ENCODE results near the gene EPB41. TPM values are rescaled to one million over a fixed set of nuclear protein-coding genes. Genes with fewer than 3 reads are reported as not detected.

The EPB41 gene
- total and polyA plus RNA-seq, 5 experiments from 2014 or later: 84.1 to 328 (median 99.9) TPM

DNA sequence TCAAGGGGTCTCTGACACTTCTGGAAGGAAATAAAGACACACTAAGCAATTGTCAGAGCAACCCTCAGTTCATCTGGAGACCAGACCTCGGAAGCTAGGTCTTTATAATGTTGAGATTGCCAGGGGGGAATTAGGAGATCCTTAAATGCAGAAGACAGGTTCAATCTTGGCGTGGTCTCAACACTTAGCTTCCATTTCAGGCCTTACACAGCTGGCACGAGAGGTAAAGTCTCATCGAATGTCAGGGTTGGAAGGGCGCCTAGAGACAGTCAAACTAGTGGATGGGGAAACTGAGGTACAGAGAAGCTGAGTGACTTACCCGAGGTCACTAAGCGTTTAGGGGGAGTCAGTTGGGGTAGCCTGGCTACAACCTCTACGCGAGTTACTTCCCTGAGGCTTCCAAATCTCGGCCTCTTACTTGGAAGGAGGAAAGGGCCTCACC, 562 bp upstream of the EPB41 start:
- no peaks in the 10 kb centered on the region for H3K9me3 Mint-ChIP-seq
- peaks cover 0 to 5% (median 0%) of the 10 kb centered on the region in 3 donors for H3K36me3 Mint-ChIP-seq
- H3K27me3 Mint-ChIP-seq: no peaks in the 10 kb centered on the region
- DNase-seq (no peak), ATAC-seq (peak in 1 of 2 donors; percentile 1)
- POLR2A ChIA-PET: interaction anchor here (0.6 to 4.7 kb wide), 22 partner anchors 11 to 544 kb away, joined by 3 to 61 read pairs (median 5); partner anchors contain the start of genes PHACTR4, SRSF4 and TAF12
- peak overlapping the region; percentile 86 to 96 (median 93) for H3K27ac Mint-ChIP-seq
- peaks cover 25 to 45% (median 40%) of the 10 kb centered on the region in 4 donors for H3K4me1 Mint-ChIP-seq
- H3K4me3 Mint-ChIP-seq: peak overlapping the region; percentile 81 to 99 (median 89)

GRCh38 chr1:28915031-28915895, 894 bp downstream of the EPB41 start:
- H3K36me3 Mint-ChIP-seq: peaks cover 0 to 5% (median 0%) of the 10 kb centered on the region in 3 donors
- DNase-seq: peak; percentile 13 to 65 (median 42)

DNA sequence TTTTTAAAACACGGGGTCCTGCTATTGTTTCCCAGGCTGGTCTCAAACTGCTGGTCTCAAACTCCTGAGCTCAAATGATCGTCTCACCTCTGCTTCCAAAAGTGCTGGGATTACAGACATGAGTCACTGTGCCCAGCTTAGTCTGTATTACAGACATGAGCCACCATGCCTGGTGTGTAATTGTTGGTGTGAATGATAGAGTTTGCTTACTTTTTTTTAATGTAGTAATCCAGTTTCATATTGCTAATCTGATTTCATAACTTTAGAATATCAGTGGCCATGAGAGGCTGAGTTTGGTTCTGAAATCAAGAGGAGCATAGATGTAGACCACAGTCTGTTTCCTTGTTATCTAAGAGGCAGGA, 3.4 kb downstream of the EPB41 start:
- no peaks in the 10 kb centered on the region for H3K9me3 Mint-ChIP-seq
- H3K27me3 Mint-ChIP-seq: no peaks in the 10 kb centered on the region
- no peak for DNase-seq
- peak overlapping the region; percentile 67 to 98 (median 96) for H3K27ac Mint-ChIP-seq
- H3K36me3 Mint-ChIP-seq: peaks cover 0 to 5% (median 0%) of the 10 kb centered on the region in 3 donors
- POLR2A ChIA-PET: interaction anchor here (0.6 to 4.7 kb wide), 2 partner anchors 8 to 74 kb away, joined by 4 to 61 read pairs; no protein-coding TSS in a partner anchor
- peak overlapping the region; percentile 89 to 100 (median 99) for H3K4me3 Mint-ChIP-seq
- no peak for ATAC-seq
- peaks cover 34 to 74% (median 70%) of the 10 kb centered on the region in 4 donors for H3K4me1 Mint-ChIP-seq

More at GRCh38 chr1:28915031-28915895, 894 bp downstream of the EPB41 start:
- peak; percentile 40 to 52 for ATAC-seq
- Mint-ChIP-seq H3K4me1 (peaks cover 31 to 59% (median 53%) of the 10 kb centered on the region in 4 donors), H3K27me3 (no peaks in the 10 kb centered on the region), H3K9me3 (no peaks in the 10 kb centered on the region), H3K27ac (peak overlapping the region; percentile 83 to 99 (median 98)), H3K4me3 (peak overlapping the region; percentile 89 to 100 (median 99))
- POLR2A ChIA-PET: interaction anchor here (0.5 to 4.7 kb wide), 15 partner anchors 11 to 594 kb away, joined by 3 to 61 read pairs (median 7); partner anchors contain the start of genes SRSF4 and TAF12

DNA sequence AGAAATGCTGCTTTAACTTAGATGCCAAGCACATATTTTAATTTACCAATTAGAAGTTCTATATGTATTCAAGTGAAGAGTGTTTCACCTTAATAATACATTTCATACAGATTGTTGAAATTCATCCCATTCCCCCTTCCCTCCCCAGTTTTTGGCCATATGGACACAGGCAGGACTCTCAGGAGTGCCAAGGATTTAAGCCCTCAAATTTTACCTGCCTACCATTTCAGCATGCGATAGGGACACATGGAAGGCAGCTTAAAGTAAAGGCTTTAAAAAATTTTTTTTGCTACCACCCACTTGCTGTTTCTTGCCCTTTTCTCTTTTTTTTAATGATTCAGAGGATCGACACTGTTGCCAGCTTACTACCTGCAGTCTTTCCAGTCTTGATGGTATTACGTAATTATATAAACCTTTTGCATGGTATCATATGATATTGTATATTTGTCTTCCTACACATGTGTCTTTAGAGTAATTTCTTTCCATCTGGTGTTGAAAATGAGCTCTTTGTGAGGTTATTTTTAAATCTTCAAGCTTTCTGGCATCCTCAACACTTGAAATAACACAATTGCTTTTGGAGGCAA, 7.0 kb downstream of the EPB41 start:
- no peaks in the 10 kb centered on the region for H3K27me3 Mint-ChIP-seq
- peaks cover 0 to 7% (median 0%) of the 10 kb centered on the region in 3 donors for H3K36me3 Mint-ChIP-seq
- POLR2A ChIA-PET: interaction anchor here (0.5 to 0.8 kb wide), 2 partner anchors 8 to 14 kb away, joined by 3 read pairs; no protein-coding TSS in a partner anchor
- H3K4me3 Mint-ChIP-seq: peak overlapping the region in 9 of 10 donors; percentile 23 to 70 (median 57)
- H3K4me1 Mint-ChIP-seq: peaks cover 37 to 84% (median 79%) of the 10 kb centered on the region in 4 donors
- H3K27ac Mint-ChIP-seq: peak overlapping the region; percentile 34 to 91 (median 76)
- no peak for ATAC-seq
- DNase-seq: no peak
- no peaks in the 10 kb centered on the region for H3K9me3 Mint-ChIP-seq

GRCh38 chr1:28925350-28925891, 11.1 kb downstream of the EPB41 start:
- POLR2A ChIA-PET: interaction anchor here (5.9 kb wide), 1 partner anchor 10 kb away, joined by 61 read pairs; the partner anchor contains the start of gene EPB41

DNA sequence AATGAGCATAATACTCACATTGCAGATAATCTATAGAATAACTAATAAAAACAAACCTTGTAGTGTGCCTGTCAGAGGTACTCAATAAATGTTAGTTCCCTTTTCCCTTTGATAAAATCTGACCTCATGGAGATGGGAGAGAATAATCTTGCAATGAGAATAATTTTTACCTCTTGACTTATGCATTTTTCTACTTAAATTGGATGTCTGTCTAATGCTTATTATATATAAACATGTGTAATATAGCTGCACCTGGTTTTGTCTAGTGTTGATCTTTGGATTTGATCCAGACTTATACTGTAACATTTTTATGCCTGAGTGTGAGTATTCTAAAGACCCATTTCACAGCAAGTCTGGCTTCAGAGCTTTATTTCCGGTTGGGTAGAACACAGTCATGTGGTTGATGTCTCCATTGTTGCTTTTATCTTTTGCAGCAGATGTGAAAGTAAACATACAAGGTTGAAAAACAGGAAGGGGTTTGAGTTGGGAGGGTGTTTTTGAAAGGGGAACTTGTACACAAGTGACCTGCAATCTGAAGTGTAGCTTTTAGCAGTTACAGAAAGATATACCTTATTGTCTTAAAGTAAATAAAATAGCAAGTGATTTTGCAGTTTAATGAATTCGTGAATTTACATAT, 12.4 kb downstream of the EPB41 start:
- peaks cover 0 to 2% (median 2%) of the 10 kb centered on the region in 3 donors for H3K36me3 Mint-ChIP-seq
- H3K27me3 Mint-ChIP-seq: no peaks in the 10 kb centered on the region
- ATAC-seq: peak; percentile 82 to 94
- peaks cover 23 to 80% (median 67%) of the 10 kb centered on the region in 4 donors for H3K4me1 Mint-ChIP-seq
- peak in 9 of 10 donors; percentile 21 to 83 (median 59) for DNase-seq
- peak overlapping the region; percentile 45 to 79 (median 70) for H3K4me3 Mint-ChIP-seq
- peak overlapping the region; percentile 15 to 97 (median 88) for H3K27ac Mint-ChIP-seq
- POLR2A ChIA-PET: interaction anchor here (0.9 to 5.9 kb wide), 7 partner anchors 8 to 1818 kb away, joined by 3 to 61 read pairs (median 4); partner anchors contain the start of genes EPB41, SRSF4 and YTHDF2
- H3K9me3 Mint-ChIP-seq: no peaks in the 10 kb centered on the region

More at GRCh38 chr1:28925350-28925891, 11.1 kb downstream of the EPB41 start:
- DNase-seq: no peak
- Mint-ChIP-seq H3K4me3 (peak overlapping the region in 9 of 10 donors; percentile 29 to 77 (median 56)), H3K4me1 (peaks cover 28 to 77% (median 69%) of the 10 kb centered on the region in 4 donors), H3K9me3 (no peaks in the 10 kb centered on the region), H3K27ac (peak overlapping the region; percentile 58 to 97 (median 88)), H3K36me3 (peaks cover 0 to 2% (median 0%) of the 10 kb centered on the region in 3 donors), H3K27me3 (no peaks in the 10 kb centered on the region)
- no peak for ATAC-seq

- POLR2A ChIA-PET: interaction anchor here (0.9 to 5.9 kb wide), 7 partner anchors 8 to 1818 kb away, joined by 3 to 61 read pairs (median 4); partner anchors contain the start of genes EPB41, SRSF4 and YTHDF2
- ATAC-seq: peak in 1 of 2 donors; percentile 1
- peaks cover 0 to 2% (median 2%) of the 10 kb centered on the region in 3 donors for H3K36me3 Mint-ChIP-seq
- peak overlapping the region; percentile 45 to 79 (median 70) for H3K4me3 Mint-ChIP-seq
- DNase-seq: no peak
- H3K27ac Mint-ChIP-seq: peak overlapping the region; percentile 15 to 97 (median 88)
- no peaks in the 10 kb centered on the region for H3K9me3 Mint-ChIP-seq
- H3K27me3 Mint-ChIP-seq: no peaks in the 10 kb centered on the region
- peaks cover 23 to 85% (median 67%) of the 10 kb centered on the region in 4 donors for H3K4me1 Mint-ChIP-seq
Measured at GRCh38 chr1:28927266-28927647, 12.9 kb downstream of the EPB41 start.

GRCh38 chr1:28927648-28928313, 13.4 kb downstream of the EPB41 start:
- Mint-ChIP-seq H3K4me3 (peak overlapping the region; percentile 45 to 79 (median 70)), H3K36me3 (peaks cover 0 to 2% (median 2%) of the 10 kb centered on the region in 3 donors), H3K4me1 (peaks cover 27 to 85% (median 67%) of the 10 kb centered on the region in 4 donors), H3K27me3 (no peaks in the 10 kb centered on the region), H3K27ac (peak overlapping the region; percentile 15 to 97 (median 88)), H3K9me3 (no peaks in the 10 kb centered on the region)
- POLR2A ChIA-PET: interaction anchor here (1.0 to 5.9 kb wide), 9 partner anchors 7 to 1817 kb away, joined by 3 to 61 read pairs (median 4); partner anchors contain the start of genes EPB41, SRSF4 and YTHDF2
- ATAC-seq: peak in 1 of 2 donors; percentile 16
- no peak for DNase-seq

GRCh38 chr1:28928314-28928941, 14.1 kb downstream of the EPB41 start:
- Mint-ChIP-seq H3K27ac (peak overlapping the region; percentile 15 to 97 (median 88)), H3K4me1 (peaks cover 29 to 86% (median 70%) of the 10 kb centered on the region in 4 donors), H3K27me3 (no peaks in the 10 kb centered on the region), H3K9me3 (no peaks in the 10 kb centered on the region), H3K36me3 (peaks cover 0 to 2% (median under 1%) of the 10 kb centered on the region in 3 donors), H3K4me3 (peak overlapping the region; percentile 45 to 79 (median 70))
- peak in 3 of 10 donors; percentile 11 to 22 (median 16) for DNase-seq
- ATAC-seq: peak; percentile 50 to 66
- POLR2A ChIA-PET: interaction anchor here (1.1 to 5.9 kb wide), 4 partner anchors 10 to 253 kb away, joined by 3 to 61 read pairs (median 4); partner anchors contain the start of genes EPB41, SRSF4 and YTHDF2

DNA sequence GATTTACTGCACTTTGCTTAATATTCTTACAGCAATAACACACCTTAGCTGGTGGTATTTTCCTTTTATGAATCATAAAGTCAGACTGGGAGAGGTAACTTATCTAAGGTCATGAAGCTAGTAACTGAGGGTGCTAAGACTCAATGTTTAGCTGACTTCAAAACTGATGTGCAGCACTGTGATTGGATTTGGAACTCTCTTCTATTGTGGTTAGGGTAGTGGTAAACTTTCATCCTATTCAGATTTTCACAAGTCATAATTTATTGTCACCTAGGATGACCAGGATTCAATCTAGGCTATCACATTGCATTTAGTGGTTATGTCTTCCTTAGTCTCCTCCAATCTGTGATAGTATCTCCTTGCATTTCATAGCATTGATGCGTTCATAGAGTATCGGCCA, 18.9 kb downstream of the EPB41 start:
- H3K4me1 Mint-ChIP-seq: peaks cover 28 to 82% (median 70%) of the 10 kb centered on the region in 4 donors
- ATAC-seq: peak; percentile 63 to 78
- no peaks in the 10 kb centered on the region for H3K9me3 Mint-ChIP-seq
- no peaks in the 10 kb centered on the region for H3K27me3 Mint-ChIP-seq
- H3K4me3 Mint-ChIP-seq: peak overlapping the region in 9 of 10 donors; percentile 42 to 79 (median 57)
- POLR2A ChIA-PET: interaction anchor here (0.6 to 2.6 kb wide), 4 partner anchors 9 to 25 kb away, joined by 3 to 12 read pairs (median 4); partner anchors contain the start of gene EPB41
- peak in 3 of 10 donors; percentile 14 to 44 (median 27) for DNase-seq
- H3K36me3 Mint-ChIP-seq: peaks cover 0 to 9% (median 2%) of the 10 kb centered on the region in 3 donors
- peak overlapping the region in 9 of 10 donors; percentile 1 to 83 (median 64) for H3K27ac Mint-ChIP-seq

Measured in naive thymus-derived CD8-positive, alpha-beta T cell (primary cell).